Activated effector memory CD4-positive, alpha-beta T cell treated with Interleukin-2 at 50 U/mL for 16 hours (primary cell): ENCODE results near the gene DNASE1L2.
"Not testable (repeated sequence)": the region's sequence is repeated elsewhere in the genome, so short reads cannot be mapped to it uniquely, and the experiment has no call there.

Experiments used
- DNase-seq: peaks from one replicate; pipeline ENCODE4 v3.0.0-alpha.2; 2020

Gene DNASE1L2

DNA sequence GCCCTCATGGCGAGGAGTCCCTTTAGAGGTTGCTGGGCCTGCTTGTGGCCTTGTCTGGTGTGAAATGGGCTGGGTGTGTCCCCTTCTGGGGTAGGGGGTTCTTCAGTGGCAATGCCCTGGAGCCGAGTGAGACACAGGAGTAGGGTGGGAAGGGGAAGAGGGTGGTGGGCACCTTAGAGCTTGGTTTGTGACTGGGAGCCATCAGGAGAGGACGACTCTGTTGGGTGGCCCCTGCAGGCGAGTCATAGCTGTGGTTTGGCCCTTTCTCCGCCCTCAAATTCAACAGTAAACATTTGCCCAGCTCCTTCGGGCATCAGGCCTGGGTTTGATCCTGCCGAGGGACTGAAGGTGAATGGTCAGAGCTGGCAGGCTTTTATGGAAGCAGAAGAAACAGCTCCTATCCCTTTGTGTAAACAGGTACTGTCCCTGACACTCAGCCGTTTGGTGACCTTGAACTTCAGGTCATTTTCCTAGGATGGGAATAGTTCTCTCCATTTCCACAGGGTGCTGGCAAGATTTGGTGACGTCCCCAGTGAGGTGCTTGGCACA is 9.9 kb upstream of the DNASE1L2 start:
- no peak for DNase-seq

- no peak for DNase-seq
Measured at GRCh38 chr16:2226918-2227317, 9.3 kb upstream of the DNASE1L2 start.

DNA sequence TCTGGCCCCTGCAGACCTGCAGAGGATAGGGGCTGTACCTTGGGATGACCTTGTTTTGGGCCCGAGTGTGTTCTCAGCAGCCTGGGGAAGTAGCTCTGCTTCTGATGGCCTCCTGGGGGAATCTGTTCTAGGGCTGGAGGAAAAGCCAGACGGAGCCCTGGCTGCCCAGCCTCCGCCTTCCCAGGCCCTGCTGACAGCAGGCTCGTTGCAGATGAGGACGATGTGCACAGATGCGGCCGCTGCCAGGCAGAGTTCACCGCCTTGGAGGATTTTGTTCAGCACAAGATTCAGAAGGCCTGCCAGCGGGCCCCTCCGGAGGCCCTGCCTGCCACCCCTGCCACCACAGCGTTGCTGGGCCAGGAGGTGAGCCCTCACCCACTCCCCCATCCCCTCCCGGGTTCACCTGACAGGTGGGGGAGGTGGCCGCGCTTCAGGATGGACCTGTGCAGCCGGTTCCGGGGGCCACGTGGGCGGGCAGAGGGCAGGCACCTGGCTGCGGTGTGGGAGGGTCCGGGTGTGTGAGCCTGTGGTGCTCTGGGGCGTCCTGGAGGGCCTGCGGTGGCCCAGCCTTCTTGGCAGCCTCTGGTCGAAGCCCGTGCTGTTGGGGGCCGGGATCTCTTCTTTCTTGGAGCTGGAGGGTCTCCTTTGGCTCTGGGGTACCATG is 8.0 kb upstream of the DNASE1L2 start:
- DNase-seq, result no peak

- DNase-seq, result no peak
Measured at GRCh38 chr16:2229091-2229490, 7.2 kb upstream of the DNASE1L2 start.

DNA sequence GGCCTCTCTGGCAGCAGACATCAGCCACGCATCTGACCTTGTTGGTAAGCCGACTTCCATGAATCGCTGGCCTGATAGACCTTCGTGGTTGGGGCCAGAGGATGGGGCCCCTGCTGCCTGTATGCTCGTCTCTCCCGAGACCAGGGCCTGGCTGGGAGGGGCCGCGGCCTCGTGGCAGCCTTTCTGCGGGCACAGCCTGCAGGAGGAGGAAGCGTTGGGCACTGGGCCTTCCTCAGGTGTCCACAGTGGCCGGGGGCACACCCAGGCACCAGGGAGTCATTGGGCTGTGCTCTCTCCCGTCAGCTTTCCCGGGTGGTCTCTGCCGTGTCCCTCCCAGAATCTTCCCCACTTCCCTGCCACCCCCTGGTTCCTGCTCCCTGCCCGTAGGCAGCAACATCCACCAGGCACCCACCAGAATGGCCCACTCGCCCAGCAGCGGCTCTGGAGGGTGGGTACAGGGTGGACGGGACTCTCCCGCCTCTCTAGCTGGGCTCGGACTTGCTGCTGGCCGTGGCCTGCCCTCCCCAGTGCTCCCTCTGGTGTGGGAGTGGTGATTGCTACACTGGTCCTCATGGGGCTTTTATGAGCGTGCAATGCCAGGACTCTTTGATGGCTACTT is 6.5 kb upstream of the DNASE1L2 start:
- DNase-seq, result no peak

- no peak for DNase-seq
Measured at GRCh38 chr16:2230376-2230775, 5.9 kb upstream of the DNASE1L2 start.

DNA sequence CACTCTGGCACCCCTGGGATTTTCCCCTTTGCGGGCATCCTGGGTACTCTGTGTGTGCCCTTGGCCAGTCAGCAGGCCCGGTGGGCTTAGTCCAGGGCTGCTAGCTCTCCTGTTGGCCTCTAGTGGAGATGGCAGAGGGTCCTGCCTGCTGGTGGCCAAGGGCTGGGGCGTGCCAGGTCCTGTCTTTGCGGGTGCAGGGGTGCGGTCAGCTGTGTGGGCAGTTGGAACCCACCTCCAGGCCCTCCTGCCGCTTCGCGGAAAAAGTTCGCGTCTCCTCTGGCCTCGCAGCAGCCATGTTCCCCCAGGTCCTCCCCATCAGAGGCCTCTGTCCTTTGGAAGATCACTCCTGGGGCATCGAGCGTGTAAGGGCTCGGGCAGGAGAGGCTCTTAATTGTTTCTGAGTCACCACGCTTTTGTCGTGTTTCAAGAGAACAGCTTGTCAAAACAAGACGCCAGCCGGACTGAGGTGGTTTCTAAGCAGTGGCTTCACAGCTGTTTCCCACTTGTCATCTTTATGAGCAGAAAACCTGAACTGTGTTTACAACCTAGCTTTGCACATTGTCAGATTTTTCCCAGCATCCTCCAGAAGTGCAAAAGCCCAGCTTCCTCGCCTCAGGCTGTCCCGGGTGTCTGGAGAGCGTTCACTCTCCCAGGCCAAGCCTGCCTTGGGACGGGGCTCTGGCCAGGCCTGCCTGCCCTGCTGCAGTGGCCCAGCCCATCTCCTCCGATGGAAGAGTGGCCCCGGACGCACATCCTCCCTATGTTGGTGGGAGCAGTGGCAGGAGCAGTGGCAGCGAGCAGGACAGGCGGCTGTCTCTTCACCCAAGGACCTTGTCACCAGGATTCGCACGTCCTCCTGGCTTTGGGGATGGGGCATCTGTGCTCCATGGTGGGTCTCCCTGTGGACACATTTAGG is 5.0 kb upstream of the DNASE1L2 start:
- no peak for DNase-seq

GRCh38 chr16:2232094-2232990 is 3.9 kb upstream of the DNASE1L2 start:
- DNase-seq, result no peak

GRCh38 chr16:2233046-2233775 is 3.0 kb upstream of the DNASE1L2 start:
- DNase-seq, result no peak

- DNase-seq, result no peak
Measured at GRCh38 chr16:2233872-2234812, 2.1 kb upstream of the DNASE1L2 start.

GRCh38 chr16:2234813-2235170 is 1.5 kb upstream of the DNASE1L2 start:
- DNase-seq, result no peak

- no peak for DNase-seq
Measured at GRCh38 chr16:2235234-2235651, 1.0 kb upstream of the DNASE1L2 start.

- no peak for DNase-seq
Measured at GRCh38 chr16:2235695-2236336, 428 bp upstream of the DNASE1L2 start.

- no peak for DNase-seq
Measured at GRCh38 chr16:2237102-2237482, 848 bp downstream of the DNASE1L2 start.

DNA sequence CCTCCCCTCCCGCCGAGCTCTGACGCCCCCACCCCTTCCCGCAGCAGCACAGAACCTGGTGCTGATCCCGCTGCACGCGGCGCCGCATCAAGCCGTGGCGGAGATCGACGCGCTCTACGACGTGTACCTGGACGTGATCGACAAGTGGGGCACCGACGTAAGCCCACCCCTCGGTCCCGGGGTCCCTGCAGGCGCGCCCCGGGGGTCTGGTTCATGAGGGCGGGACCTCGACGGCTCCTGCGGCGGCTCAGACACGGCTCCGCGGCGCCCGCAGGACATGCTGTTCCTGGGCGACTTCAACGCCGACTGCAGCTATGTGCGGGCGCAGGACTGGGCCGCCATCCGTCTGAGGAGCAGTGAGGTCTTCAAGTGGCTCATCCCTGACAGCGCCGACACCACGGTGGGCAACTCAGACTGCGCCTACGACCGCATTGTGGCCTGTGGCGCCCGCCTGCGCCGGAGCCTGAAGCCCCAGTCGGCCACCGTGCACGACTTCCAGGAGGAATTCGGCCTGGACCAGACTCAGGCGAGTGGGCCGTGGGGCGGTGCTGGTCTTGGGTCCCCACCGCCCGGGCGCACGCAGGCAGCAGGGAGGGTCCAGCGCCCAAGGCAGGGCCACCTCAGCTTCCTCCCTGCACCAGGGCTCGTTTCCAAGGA is 1.4 kb downstream of the DNASE1L2 start:
- no peak for DNase-seq

- no peak for DNase-seq
Measured at GRCh38 chr16:2238150-2238837, 2.0 kb downstream of the DNASE1L2 start.

- DNase-seq, result no peak
Measured at GRCh38 chr16:2238838-2239675, 2.8 kb downstream of the DNASE1L2 start.

GRCh38 chr16:2240331-2240730 is 4.1 kb downstream of the DNASE1L2 start:
- not testable (repeated sequence) for DNase-seq
